Measurements from ENCODE around the gene CPXM2.

- no peak for TF ChIP-seq CTCF (conservative IDR thresholded peaks at IDR 0.05; ENCODE audit: low read length)
- no peak for TF ChIP-seq EZH2phosphoT487 (IDR thresholded peaks at IDR 0.05; ENCODE audit: borderline replicate concordance, low read depth, low read length)
Measured at GRCh38 chr10:123922126-123922525, 30.5 kb upstream of the CPXM2 start.

Data from OCI-LY7 (cell line).